Inflammatory macrophage (primary cell): Measurements from ENCODE around the gene BAG5.

ENCODE experiments used
- DNase-seq, 2 donors: peaks; one replicate each; pipeline ENCODE4 v3.0.0-alpha.2; 2020 to 2022

The BAG5 gene

DNA sequence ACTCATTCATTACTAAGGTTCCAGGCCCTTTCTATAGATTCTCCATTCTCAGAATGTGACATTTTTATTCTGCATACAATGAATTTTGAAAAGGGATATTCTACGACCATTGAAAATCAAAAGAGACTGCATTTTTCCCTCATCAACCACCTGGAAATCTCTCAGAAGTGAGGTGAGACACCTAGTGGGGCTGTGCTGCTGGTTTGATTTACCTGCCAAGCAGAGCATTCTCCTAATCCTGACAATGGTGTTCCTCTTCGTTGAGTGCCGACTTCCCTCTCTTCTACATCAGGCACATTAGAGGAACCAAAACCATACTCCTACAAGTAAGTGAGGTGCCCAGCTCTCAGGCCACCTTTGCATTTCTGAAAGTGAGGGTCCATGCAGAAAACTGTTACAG lies 54.7 kb downstream of the BAG5 start:
- DNase-seq, result no peak
